ENCODE results near the gene EPS8.
A peak's percentile ranks its signal among the peaks of the same experiment; 100 is the strongest.

The EPS8 gene

DNA sequence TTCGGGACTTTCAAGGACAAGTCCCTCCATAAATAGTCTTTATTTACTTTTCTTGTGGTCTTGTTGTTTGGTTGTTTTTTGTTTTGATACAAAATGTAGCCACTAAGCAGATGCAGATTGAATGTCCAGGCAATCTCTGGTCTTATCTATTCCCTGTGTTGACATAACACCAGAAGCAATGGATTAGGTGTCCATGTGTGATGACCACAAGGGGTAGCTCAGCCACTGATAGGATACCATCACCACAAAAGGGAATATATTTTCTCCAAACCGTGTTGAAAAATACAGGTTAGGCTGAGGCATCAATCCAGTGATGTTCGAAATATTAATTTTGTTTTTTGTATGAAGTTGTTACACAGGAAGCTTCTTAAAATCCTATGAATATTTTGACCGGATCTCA lies 196.3 kb downstream of the EPS8 start:
- DNase-seq (ENCODE audit: low read depth): peak; percentile 47
- no peak overlapping the region for H3K4me3 ChIP-seq (ENCODE audit: low read depth, low read length)
- TF ChIP-seq, protein P1, sequence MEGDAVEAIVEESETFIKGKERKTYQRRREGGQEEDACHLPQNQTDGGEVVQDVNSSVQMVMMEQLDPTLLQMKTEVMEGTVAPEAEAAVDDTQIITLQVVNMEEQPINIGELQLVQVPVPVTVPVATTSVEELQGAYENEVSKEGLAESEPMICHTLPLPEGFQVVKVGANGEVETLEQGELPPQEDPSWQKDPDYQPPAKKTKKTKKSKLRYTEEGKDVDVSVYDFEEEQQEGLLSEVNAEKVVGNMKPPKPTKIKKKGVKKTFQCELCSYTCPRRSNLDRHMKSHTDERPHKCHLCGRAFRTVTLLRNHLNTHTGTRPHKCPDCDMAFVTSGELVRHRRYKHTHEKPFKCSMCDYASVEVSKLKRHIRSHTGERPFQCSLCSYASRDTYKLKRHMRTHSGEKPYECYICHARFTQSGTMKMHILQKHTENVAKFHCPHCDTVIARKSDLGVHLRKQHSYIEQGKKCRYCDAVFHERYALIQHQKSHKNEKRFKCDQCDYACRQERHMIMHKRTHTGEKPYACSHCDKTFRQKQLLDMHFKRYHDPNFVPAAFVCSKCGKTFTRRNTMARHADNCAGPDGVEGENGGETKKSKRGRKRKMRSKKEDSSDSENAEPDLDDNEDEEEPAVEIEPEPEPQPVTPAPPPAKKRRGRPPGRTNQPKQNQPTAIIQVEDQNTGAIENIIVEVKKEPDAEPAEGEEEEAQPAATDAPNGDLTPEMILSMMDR (conservative IDR thresholded peaks at IDR 0.05; ENCODE audit: low read depth, low read length): peak; percentile 43

DNA sequence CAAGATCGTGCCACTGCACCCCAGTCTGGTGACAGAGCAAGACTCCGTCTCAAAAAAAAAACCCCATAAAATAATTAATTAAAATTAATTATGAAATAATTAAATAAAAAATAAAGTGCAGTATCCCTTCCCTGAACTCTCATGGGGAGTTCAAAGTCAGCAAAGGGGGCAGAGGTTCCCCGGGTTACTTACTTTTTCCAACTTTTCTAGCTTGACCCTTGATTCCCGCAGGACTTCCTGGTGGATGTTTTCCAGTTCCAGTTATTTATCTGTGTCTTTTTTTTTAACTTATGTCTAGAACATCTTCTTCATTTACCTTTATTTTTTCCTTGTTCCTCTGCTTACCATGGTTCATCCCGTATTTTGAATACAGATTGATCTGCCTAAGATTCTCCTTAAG lies 197.4 kb downstream of the EPS8 start:
- no peak for DNase-seq (ENCODE audit: low read depth)
- TF ChIP-seq, protein P1 (conservative IDR thresholded peaks at IDR 0.05; ENCODE audit: low read depth, low read length): no peak

DNA sequence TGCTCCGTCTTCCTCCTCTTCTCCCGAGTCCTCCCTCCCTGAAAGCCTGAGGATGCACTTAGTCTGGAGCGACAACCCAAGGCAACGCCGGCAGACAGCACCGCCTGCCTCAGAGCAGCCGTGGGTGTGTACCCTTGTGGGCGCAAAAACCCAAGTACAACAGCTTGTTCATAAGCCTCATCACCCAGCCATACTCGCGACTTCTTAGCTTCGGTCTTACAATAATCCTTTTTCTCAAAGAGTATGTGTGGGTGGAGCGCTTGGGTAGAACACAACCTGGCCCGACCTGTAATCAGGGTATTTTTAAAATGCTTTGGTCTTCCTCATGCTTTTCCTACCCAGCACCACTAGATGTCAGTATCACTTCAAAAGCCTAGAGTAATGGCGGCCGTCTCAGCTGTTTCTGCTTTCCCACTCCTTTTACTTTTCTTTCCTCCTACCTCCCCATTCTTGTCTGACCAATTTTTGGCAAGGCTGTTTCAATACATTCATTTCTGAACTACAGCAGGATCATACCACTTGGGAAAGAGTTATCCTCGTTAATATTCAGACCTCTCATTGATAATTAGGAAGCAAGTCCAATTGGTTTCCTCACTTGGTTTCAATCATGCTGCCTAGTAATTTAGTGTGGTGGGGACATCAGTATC lies 198.9 kb downstream of the EPS8 start:
- TF ChIP-seq, protein P1 (conservative IDR thresholded peaks at IDR 0.05; ENCODE audit: low read depth, low read length): peak; percentile 91
- peak; percentile 86 for DNase-seq (ENCODE audit: low read depth)
- H3K4me3 ChIP-seq (ENCODE audit: low read depth, low read length): peak overlapping the region; percentile 54

More for the DNA sequence above, 197.4 kb downstream of the EPS8 start:
- H3K4me3 ChIP-seq (ENCODE audit: low read depth, low read length): no peak overlapping the region

DNA sequence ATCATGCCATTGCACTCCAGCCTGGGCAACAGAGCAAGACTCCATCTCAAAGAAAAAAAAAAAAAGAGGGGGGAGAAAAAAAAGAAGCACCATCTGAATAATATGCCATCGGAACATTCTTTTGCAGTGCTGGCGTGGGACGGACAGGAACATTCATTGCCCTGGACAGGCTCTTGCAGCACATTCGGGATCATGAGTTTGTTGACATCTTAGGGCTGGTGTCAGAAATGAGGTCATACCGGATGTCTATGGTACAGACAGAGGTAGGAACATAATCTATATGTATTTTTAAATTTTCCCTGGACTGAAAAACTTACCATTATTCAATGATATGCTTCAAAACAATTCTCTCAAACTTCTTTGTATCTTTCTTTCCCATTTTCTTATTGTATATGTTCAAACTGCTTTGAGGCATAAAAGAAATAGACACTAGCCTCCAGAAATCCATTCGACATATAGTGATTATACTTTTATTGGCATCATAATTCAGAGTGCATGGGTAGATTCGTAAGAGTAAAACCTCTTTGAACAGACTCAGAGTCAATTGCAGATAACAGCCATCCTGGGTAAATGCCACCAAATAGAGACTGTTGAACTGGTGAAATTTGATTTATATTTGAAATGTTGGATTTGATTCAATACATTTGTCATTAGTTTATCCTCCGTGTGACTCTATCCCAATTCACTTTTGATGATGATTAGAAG lies 199.7 kb downstream of the EPS8 start:
- TF ChIP-seq, protein P1 (conservative IDR thresholded peaks at IDR 0.05; ENCODE audit: low read depth, low read length): no peak
- H3K4me3 ChIP-seq (ENCODE audit: low read depth, low read length): no peak overlapping the region
- peak; percentile 53 for DNase-seq (ENCODE audit: low read depth)

DNA sequence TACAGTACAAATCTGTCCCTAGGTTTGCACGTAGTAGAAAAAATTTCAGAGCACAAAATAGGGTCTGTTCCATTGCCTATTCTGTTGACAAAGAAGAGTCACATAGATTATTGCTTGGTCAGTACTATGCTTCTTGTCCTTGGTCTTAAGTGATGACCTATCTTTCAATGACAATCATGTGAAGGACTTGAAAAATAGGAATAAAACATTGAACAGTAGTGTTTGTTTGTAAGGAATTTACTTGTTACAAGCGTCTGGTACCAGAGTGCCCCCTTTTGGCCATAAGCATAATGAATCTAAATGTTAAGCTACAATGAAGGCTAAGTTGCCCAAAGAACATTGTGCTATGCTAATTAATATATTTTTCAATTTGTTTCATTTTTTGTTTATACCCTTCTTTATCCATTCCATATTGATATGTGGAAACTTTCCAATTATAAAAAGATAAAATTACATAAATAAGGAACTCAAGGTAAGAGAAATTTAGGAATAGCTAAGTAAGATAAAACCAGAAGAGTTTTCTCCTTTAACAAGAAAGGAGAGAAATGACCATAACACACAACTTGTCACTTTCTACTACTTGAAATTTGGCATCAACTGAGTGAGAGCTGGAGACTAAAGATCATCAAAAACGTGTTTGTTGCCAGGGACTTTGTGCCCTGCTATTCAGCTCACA lies 204.7 kb downstream of the EPS8 start:
- DNase-seq (ENCODE audit: low read depth): peak; percentile 94
- no peak overlapping the region for H3K4me3 ChIP-seq (ENCODE audit: low read depth, low read length)
- TF ChIP-seq, protein P1 (conservative IDR thresholded peaks at IDR 0.05; ENCODE audit: low read depth, low read length): peak; percentile 77

DNA sequence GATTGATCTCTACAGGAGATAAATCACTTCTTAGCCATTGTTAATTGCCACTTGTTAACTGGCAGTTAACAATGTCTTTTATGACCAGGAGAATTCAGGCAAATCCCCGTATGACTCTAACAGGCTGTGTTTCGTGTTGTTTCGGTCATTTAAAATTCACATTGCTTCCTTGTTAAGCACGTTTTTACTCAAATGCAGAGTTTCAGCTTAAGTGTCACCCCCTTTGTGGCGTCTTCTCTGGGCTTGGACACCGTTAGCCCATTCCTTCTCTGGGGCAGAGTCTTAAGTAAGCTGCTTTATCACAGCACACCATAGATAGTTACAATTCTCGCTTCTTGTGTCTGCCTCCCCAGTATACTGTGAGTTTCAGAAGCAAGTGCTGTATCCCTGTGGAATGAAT lies 205.4 kb downstream of the EPS8 start:
- DNase-seq (ENCODE audit: low read depth): no peak
- TF ChIP-seq, protein P1 (conservative IDR thresholded peaks at IDR 0.05; ENCODE audit: low read depth, low read length): no peak
- no peak overlapping the region for H3K4me3 ChIP-seq (ENCODE audit: low read depth, low read length)

Measured in choroid plexus epithelial cell (primary cell).